RWPE2 (cell line): ENCODE data around the gene NUP210.

Experiments
- ATAC-seq: fragments of 200-7000 bp; cut with Tn5 transposase; 3 replicates; pipeline ENCODE4 v1.9.1; 2021; ENCODE audit warnings: low read depth
- DNase-seq: peaks from one replicate; pipeline ENCODE4 v3.0.0-alpha.2; 2020; ENCODE audit warnings: low spot score
- H3K27ac ChIP-seq: fragments of 450-650 bp; 2 replicates; pipeline ENCODE4 v1.5.1; 2017; ENCODE audit warnings: mild to moderate bottlenecking; ENCODE audit not compliant: poor library complexity, severe bottlenecking
- H3K27me3 ChIP-seq: fragments of 250-450 bp; sonication (Bioruptor Pico); 2 replicates; pipeline ENCODE4 v1.5.1; 2021; ENCODE audit warnings: mild to moderate bottlenecking, moderate library complexity; ENCODE audit not compliant: insufficient read depth, poor library complexity, severe bottlenecking
- H3K36me3 ChIP-seq: fragments of 250-450 bp; sonication (Bioruptor Pico); 2 replicates; pipeline ENCODE4 v1.5.1; 2020; ENCODE audit warnings: low read depth, mild to moderate bottlenecking, moderate library complexity
- H3K4me1 ChIP-seq: fragments of 250-450 bp; sonication (Bioruptor Pico); 2 replicates; pipeline ENCODE4 v1.5.1; 2021; ENCODE audit warnings: mild to moderate bottlenecking, moderate library complexity; ENCODE audit not compliant: insufficient read depth, poor library complexity, severe bottlenecking
- H3K4me3 ChIP-seq: fragments of 250-450 bp; sonication (Bioruptor Pico); 2 replicates; pipeline ENCODE4 v1.5.1; 2021; ENCODE audit warnings: mild to moderate bottlenecking, moderate library complexity; ENCODE audit not compliant: severe bottlenecking
- H3K9me3 ChIP-seq: fragments of 250-450 bp; sonication (Bioruptor Pico); 2 replicates; pipeline ENCODE4 v1.5.1; 2021; ENCODE audit warnings: mild to moderate bottlenecking, moderate library complexity; ENCODE audit not compliant: severe bottlenecking
- CTCF ChIP-seq: fragments of 450-650 bp; IDR thresholded peaks from one replicate; pipeline ENCODE4 v1.5.1; 2017; ENCODE audit warnings: mild to moderate bottlenecking, moderate library complexity; ENCODE audit not compliant: poor library complexity, severe bottlenecking

Gene NUP210

GRCh38 chr3:13299531-13300155, 120.5 kb downstream of the NUP210 start:
- Histone ChIP-seq H3K27me3 (no peaks in the 10 kb centered on the region), H3K9me3 (no peaks in the 10 kb centered on the region), H3K4me3 (no peak overlapping the region), H3K4me1 (no peaks in the 10 kb centered on the region), H3K27ac (no peak overlapping the region), H3K36me3 (no peaks in the 10 kb centered on the region)
- no peak for TF ChIP-seq CTCF
- ATAC-seq (no peak), DNase-seq (peak; percentile 19)

- no peak for TF ChIP-seq CTCF
- DNase-seq (no peak), ATAC-seq (no peak)
- no peaks in the 10 kb centered on the region for H3K36me3 ChIP-seq
- H3K4me3 ChIP-seq = no peak overlapping the region
- no peaks in the 10 kb centered on the region for H3K9me3 ChIP-seq
- H3K27ac ChIP-seq = no peak overlapping the region
- no peaks in the 10 kb centered on the region for H3K27me3 ChIP-seq
- no peaks in the 10 kb centered on the region for H3K4me1 ChIP-seq
Measured at GRCh38 chr3:13296662-13297061, 123.5 kb downstream of the NUP210 start.

GRCh38 chr3:13294442-13295351, 125.4 kb downstream of the NUP210 start:
- Histone ChIP-seq H3K27me3 (no peaks in the 10 kb centered on the region), H3K27ac (no peak overlapping the region), H3K4me3 (no peak overlapping the region), H3K4me1 (no peaks in the 10 kb centered on the region), H3K9me3 (no peaks in the 10 kb centered on the region), H3K36me3 (no peaks in the 10 kb centered on the region)
- ATAC-seq (no peak), DNase-seq (peak; percentile 23)
- no peak for TF ChIP-seq CTCF

- no peaks in the 10 kb centered on the region for H3K4me1 ChIP-seq
Measured at GRCh38 chr3:13292375-13292774, 127.7 kb downstream of the NUP210 start.

More at GRCh38 chr3:13292375-13292774, 127.7 kb downstream of the NUP210 start:
- H3K9me3 ChIP-seq = no peaks in the 10 kb centered on the region
- no peak overlapping the region for H3K4me3 ChIP-seq
- no peak for TF ChIP-seq CTCF
- ATAC-seq = no peak
- H3K27ac ChIP-seq = no peak overlapping the region
- H3K36me3 ChIP-seq = no peaks in the 10 kb centered on the region
- DNase-seq = no peak
- H3K27me3 ChIP-seq = no peaks in the 10 kb centered on the region
